ENCODE data around the gene KRT32. TPM values are rescaled to one million over a fixed set of nuclear protein-coding genes. Genes with fewer than 3 reads are reported as not detected.

The KRT32 gene
- total and polyA plus RNA-seq, 9 of the 15 experiments (the other 6 are each of a cell fraction or from before 2014, with no cell fraction given): not detected

GRCh38 chr17:41442739-41443138, 24.4 kb downstream of the KRT32 start:
- Histone ChIP-seq H3K4me1 (replicated peaks in 1 of 2; ENCODE audit: control insufficient read depth in 2 of 2, insufficient read depth in 2 of 2, low read length in 2 of 2) (no peaks in the 10 kb centered on the region), H3K4me3 (no peak overlapping the region), H3K27ac (ENCODE audit: extremely low read depth, low read depth, low read length) (no peak overlapping the region), H2AFZ (ENCODE audit: low read depth, low read length) (no peak overlapping the region), H3K27me3 (ENCODE audit: control insufficient read depth in 2 of 2, insufficient read depth in 2 of 2, low read length in 2 of 2) (peaks cover 4 to 36% of the 10 kb centered on the region in 2 experiments; a peak in 4 of 5 replicates), H3K79me2 (ENCODE audit: control insufficient read depth, insufficient read depth, low read length) (no peaks in the 10 kb centered on the region; the same call in 2 of the 3 replicates), H3K36me3 (ENCODE audit: control insufficient read depth, insufficient read depth, low read length) (no peaks in the 10 kb centered on the region), H3K9me1 (ENCODE audit: control insufficient read depth, insufficient read depth, low read length) (no peaks in the 10 kb centered on the region), H4K20me1 (replicated peaks; ENCODE audit: control insufficient read depth, insufficient read depth, low read length) (no peaks in the 10 kb centered on the region), H3K9me3 (replicated peaks; ENCODE audit: control insufficient read depth, insufficient read depth, low read depth, low read length) (no peaks in the 10 kb centered on the region), H3K4me2 (ENCODE audit: insufficient read depth, low read length) (no peak overlapping the region), H3K9ac (ENCODE audit: insufficient read depth in 1 of 2, low read depth in 2 of 2, low read length in 2 of 2) (no peak overlapping the region)
- 0% methylated on average over 4 of the region's 4 CpGs for WGBS (ENCODE audit: insufficient coverage, low coverage, missing lambda C conversion rate)
- ChIA-PET CTCF (ENCODE audit: low intra/inter-chr PET ratio) (no interaction called here), POLR2A (no interaction called here)
- ATAC-seq: no peak
- DNase-seq (ENCODE audit: extremely low read depth in 1 of 4, low spot score in 3 of 4): no peak
- in situ Hi-C loops (cut with MboI): no loop called here
- intact Hi-C loops (cut with micrococcal nuclease): no loop called here
- no peak for FAIRE-seq
- BruUV-seq (replicated peaks): no TSS peak
- 0 out of 2 replicates have a peak, but pooled peaks have one; percentile 15 for TF ChIP-seq ATF3 (IDR thresholded peaks at IDR 0.05)
- TF ChIP-seq ATF3 (CRISPR knock-in tag; conservative IDR thresholded peaks at IDR 0.05): no peak
- no peak for TF ChIP-seq SAFB2 (IDR thresholded peaks at IDR 0.05; ENCODE audit: borderline replicate concordance, low read depth, low read length, severe bottlenecking)
- no peak for TF ChIP-seq PTBP1 (IDR thresholded peaks at IDR 0.05; ENCODE audit: low read depth, low read length)

- TF ChIP-seq HOXB6 (CRISPR knock-in tag; IDR thresholded peaks at IDR 0.05; ENCODE audit: borderline replicate concordance): no peak
- no peak for TF ChIP-seq DNMT1 (IDR thresholded peaks at IDR 0.05)
- no peak for TF ChIP-seq HCFC1 (IDR thresholded peaks at IDR 0.05; ENCODE audit: low read depth, low read length)
- TF ChIP-seq TCF15 (CRISPR knock-in tag; IDR thresholded peaks at IDR 0.05): no peak
- no peak for TF ChIP-seq RFX1 (IDR thresholded peaks at IDR 0.05)
- no peak for TF ChIP-seq L3MBTL2 (IDR thresholded peaks at IDR 0.05)
- TF ChIP-seq THRA (IDR thresholded peaks at IDR 0.05): no peak
- TF ChIP-seq MIER1 (IDR thresholded peaks at IDR 0.05; ENCODE audit: low read depth): no peak
- no peak for TF ChIP-seq ZNF644 (tag; IDR thresholded peaks at IDR 0.05; ENCODE audit: low read depth)
- no peak within 1 kb of the TSS for H3K27ac ChIP-seq (ENCODE audit: extremely low read depth, low read depth, low read length)
- no peak within 1 kb of the TSS for H3K4me3 ChIP-seq
- H3K4me2 ChIP-seq (ENCODE audit: insufficient read depth, low read length): no peak within 1 kb of the TSS
- no peaks in the 10 kb centered on the region; the same call in 2 of the 3 replicates for H3K79me2 ChIP-seq (ENCODE audit: control insufficient read depth, insufficient read depth, low read length)
- intact Hi-C loops (cut with micrococcal nuclease) (no loop called here), in situ Hi-C loops (cut with MboI) (no loop called here)
- ATAC-seq (no peak), DNase-seq (ENCODE audit: extremely low read depth in 1 of 4, low spot score in 3 of 4) (no peak), FAIRE-seq (no peak)
- H3K9me1 ChIP-seq (ENCODE audit: control insufficient read depth, insufficient read depth, low read length): no peaks in the 10 kb centered on the region
- 0% methylated on average over 10 of the region's 10 CpGs for WGBS (ENCODE audit: insufficient coverage, low coverage, missing lambda C conversion rate)
- no TSS peak for BruUV-seq (replicated peaks)
- no peaks in the 10 kb centered on the region for H4K20me1 ChIP-seq (replicated peaks; ENCODE audit: control insufficient read depth, insufficient read depth, low read length)
- POLR2A ChIA-PET: no interaction called here
- H3K9me3 ChIP-seq (replicated peaks; ENCODE audit: control insufficient read depth, insufficient read depth, low read depth, low read length): no peaks in the 10 kb centered on the region
- CTCF ChIA-PET (ENCODE audit: low intra/inter-chr PET ratio): no interaction called here
- H3K9ac ChIP-seq (ENCODE audit: insufficient read depth in 1 of 2, low read depth in 2 of 2, low read length in 2 of 2): no peak within 1 kb of the TSS
- H3K4me1 ChIP-seq (replicated peaks in 1 of 2; ENCODE audit: control insufficient read depth in 2 of 2, insufficient read depth in 2 of 2, low read length in 2 of 2): no peaks in the 10 kb centered on the region
- no peaks in the 10 kb centered on the region for H3K36me3 ChIP-seq (ENCODE audit: control insufficient read depth, insufficient read depth, low read length)
- H3K27me3 ChIP-seq (ENCODE audit: control insufficient read depth in 2 of 2, insufficient read depth in 2 of 2, low read length in 2 of 2): peaks cover 4 to 39% of the 10 kb centered on the region in 2 experiments; a peak in 4 of 5 replicates
- no peak within 1 kb of the TSS for H2AFZ ChIP-seq (ENCODE audit: low read depth, low read length)
These were observed 26.6 kb downstream of the KRT32 start, which contains the start of gene KRT38 for GRCh38 chr17:41440531-41441033. Gene KRT38, minus strand, starts transcription at chr17:41440983. Its CDS starts 62 bp downstream, at chr17:41440921.
